GM19193 (cell line): ENCODE measurements around the gene C17orf100.

Experiments used
- POLR2A ChIP-seq: IDR thresholded peaks from 4 replicates; pipeline ENCODE4 v1.6.1; 2011; ENCODE audit not compliant: insufficient read depth, insufficient read length; ENCODE audit errors: extremely low read depth

Gene C17orf100

DNA sequence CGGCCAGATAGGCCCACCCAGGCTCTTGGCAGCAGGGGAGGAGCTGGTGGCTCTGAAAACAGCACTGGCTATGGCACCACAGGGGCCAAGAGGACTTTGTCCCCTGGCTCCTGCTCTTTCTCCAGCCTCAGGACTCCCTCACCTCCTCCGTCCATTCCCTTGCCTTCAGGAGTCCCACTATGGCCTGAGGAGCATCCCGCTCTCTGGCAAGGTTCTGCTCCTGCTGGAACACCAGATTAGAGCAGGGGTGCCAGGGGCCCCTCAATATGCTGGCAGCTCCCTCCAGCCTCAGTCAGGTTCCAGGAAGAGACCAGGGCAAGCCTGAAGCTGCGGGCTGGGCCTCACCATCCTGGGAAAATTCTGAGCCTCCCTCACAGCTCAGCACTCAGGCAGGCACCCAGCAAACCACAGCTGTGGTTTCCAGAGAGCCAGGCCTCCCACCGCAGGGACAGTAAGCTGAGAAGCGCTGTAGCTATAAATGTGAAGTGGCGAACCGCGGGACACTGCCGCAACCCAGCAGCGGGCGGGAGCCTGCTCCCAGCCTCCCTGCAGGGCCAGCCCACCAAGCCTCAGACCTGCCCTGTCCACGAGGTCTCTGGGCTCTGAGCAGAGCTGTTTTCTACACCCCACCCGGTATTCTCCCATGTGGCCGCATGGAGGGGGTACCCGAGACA, 25.7 kb downstream of the C17orf100 start:
- no peak for TF ChIP-seq POLR2A

DNA sequence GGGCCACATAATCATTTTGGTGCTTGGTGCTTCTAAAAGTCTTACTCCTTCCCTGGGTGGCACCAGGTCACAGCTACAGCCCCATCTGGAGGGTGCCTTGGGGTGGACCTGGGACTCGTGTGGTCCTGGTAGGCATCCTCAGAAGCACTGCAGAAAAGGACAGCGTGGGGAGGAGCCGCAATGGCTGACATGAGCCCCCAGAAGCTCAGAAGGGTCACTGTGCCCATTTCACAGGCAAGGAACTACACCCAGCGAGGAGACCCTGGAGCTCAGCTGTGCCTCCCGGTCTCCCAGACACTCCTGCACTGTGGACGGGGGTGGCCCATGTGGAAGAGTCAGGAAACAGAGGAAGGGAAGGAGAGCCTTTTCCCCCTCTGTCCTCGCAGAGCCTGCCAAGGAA, 26.4 kb downstream of the C17orf100 start:
- no peak for TF ChIP-seq POLR2A

DNA sequence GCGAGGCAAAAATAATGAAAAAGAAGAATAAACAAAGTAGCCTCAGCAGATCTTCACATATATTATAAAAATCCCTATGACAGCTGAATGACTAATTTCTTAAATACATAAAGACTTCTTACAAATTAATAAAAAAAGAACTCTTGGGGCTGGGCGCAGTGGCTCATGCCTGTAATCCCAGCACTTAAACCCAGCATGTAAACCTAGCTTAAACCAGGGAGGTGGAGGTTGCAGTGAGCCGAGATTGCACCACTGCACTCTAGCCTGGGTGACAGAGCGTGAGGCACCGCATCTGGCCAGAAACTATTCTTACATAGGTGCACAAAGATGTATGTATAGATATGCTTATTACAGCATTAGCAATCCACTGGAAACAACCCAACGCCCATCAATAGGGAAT, 27.7 kb downstream of the C17orf100 start:
- no peak for TF ChIP-seq POLR2A

DNA sequence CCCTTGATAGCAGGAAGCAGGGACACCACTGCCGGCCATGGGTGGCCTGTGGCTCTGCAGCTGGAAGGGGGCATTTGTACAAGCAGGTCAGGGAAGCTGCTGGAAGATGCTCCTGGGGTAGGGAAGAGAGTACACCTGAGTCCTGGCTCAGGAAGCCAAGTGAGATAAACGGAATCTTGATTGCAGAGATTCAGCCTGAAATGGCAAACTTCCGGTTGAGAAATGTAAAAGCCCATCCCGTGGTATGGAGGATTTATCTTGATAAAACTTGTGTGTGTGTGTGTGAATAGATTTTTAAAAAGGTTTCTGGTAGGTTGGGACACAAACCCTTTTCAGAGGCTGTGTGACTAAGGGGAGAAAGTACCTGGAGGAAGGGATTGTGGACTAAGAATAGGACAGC, 29.6 kb downstream of the C17orf100 start:
- no peak for TF ChIP-seq POLR2A

DNA sequence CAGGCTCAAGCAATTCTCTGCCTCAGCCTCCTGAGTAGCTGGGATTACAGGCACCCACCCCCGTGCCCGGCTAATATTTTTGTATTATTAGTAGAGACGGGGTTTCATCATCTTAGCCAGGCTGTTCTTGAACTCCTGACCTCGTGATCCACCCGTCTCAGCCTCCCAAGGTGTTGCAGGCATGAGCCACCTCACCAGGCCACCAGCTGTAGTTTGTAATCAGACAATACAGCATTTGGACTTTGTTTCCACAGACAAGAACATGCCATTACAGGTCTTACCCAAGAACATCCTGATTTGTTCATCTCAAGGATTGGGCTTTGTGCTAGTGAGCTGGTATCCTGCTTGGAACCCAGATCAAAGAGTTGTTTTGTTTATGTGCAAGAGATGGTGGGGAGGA, 30.1 kb downstream of the C17orf100 start:
- TF ChIP-seq POLR2A: no peak

DNA sequence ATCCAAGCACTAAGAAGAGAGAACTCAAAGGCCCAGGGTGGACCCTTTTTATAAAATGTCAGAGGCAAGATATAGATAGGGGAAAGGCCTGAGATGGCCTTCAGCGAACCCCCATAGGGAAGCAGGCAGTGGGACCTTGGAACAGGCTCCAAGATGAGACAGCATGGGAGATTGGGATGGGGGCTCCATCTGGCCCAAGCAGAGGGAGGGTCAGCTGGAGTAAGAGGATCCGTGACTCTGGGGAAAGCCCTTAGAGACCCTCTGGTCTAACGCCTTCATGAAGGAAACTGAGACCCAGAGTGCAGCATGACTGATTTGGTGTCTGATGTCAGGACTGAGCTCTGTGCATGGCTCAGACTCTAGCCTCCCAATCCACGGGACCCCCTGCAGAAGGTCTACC, 30.8 kb downstream of the C17orf100 start:
- no peak for TF ChIP-seq POLR2A

DNA sequence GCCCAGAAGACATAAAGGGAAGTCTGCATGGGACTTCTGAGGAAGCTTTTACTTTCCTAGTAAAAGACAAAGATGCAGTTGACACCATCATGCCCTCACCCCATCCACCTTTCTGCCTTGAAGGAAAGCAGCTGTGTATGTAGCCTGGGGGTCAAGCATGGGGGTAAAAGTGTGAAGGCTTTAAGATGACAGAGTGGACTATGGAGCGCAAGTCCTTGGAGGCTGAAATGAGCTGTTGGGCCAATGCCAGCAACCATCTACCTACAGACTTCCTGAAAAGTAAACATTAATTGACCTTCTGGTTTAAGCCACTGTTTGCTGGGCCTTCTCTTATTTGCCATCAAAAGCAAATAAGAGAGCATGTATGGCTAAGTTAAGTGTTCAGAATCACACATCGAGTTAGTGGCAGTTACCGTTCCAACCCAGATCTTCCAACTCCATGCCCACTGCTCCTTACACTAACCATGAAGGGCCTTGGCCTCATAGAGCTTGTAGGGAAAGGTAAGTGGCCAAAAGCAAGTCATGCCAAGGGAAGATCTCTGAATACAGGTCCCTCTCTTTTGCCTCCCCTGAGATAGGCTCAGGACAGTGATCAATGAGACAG, 31.6 kb downstream of the C17orf100 start:
- TF ChIP-seq POLR2A: no peak

DNA sequence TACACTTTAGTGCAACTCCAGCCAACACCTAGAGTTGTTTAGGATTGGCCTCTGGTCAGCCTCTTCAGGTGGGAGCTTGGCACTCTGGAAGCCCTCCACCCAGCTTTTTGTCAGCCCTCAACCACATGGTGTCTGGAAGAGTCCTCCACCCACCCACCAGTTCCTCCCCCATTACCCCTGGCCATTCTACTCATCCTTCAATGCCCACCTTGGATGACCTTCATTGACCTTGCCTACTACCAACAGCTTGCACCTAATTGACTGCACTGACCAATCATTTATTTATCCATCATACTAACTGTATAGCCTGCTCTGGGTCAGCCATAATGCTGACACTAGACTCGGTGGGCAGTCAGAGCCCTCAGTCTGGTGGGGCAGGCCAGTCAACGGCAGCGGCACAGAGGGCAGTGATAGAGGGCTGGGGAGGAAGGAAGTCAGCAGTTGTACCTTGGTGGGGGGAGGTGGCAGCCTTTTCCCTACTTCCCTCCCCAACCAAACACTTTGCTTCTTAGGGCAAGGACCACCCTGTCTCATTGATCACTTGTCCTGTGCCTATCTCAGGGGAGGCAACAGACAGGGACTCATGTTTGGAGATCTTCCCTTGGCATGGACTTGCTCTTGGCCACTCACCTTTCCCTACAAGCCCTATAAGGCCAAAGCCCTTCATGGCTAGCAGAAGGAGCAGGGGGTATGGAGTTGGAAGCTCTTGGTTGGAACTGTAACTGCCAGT, 32.3 kb downstream of the C17orf100 start:
- TF ChIP-seq POLR2A: no peak

DNA sequence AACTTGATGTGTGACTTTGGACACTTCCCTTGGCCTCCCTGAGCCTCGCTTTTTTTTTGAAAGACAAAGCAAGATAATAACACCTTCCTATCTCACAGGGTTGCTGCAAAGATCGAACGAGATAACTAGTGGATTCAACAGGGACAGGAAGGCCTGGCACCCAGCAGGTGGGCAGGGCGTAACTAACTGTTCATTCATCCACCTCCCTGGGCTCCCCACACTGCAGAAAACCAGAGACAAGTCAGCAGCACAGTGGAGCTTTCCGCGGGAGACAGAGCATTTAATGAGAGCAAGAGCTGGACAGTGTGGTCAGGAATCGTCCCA, 32.9 kb downstream of the C17orf100 start:
- no peak for TF ChIP-seq POLR2A

DNA sequence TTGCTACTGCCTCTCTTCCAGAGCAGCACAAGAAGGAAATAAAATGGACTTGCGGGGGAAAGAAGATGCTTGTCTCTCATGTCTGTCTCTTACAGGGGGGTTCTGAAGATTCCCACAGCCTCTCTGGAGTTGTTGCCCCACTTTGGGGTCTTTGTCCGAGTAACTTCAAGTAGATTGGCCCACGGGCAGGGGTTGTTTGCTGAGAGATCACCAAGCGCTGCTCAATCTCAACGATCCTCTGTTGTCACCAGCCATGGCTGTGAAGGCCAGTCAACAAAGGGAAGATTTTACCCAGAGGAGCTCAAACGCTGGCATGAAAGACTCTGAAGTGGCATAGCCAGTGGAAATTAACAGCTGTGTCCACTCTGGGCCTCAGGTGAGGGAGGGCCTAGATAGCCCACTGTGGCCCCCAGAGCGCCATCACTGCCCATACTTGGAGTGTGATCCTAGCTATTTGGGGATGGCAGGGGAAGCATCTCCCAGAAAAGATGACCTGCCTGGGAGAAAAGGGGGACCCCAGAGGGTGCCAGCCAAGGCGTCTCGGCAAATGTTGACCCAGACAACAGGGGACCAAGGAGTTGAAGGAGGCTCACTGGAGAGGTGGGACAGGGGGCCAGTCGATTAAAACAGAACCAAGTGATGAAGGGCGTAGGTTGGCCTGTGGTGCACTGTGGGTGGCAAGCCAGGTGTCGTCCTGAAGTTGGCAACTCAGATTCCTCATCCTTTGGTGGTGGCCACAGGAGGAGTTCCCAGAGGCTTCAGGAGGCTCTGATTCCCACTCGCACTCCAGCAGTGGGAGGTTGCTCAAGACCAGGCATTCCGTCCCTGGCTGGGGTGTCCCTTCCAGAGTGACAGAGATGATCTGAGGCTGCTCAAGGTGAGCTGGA, 33.6 kb downstream of the C17orf100 start:
- no peak for TF ChIP-seq POLR2A

DNA sequence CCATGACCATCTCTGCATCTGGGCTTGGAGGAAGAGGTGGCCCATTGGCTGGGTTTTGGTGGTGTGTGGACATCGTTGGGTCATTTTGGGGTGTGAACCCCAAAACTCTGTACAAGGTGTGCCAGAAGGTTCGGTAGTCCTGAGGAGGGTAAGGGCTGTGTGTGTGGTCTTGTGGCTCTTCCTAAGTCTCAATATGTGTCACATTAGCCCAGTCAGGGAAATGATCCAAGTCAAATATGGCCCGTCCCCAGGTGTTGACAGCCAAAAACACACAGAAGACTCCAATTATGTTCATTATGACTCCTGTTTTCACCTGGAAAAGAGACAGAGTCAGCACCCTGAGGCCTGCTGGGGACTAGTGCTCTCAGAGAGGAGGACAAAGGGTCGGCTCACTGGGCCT, 34.5 kb downstream of the C17orf100 start:
- TF ChIP-seq POLR2A: no peak

DNA sequence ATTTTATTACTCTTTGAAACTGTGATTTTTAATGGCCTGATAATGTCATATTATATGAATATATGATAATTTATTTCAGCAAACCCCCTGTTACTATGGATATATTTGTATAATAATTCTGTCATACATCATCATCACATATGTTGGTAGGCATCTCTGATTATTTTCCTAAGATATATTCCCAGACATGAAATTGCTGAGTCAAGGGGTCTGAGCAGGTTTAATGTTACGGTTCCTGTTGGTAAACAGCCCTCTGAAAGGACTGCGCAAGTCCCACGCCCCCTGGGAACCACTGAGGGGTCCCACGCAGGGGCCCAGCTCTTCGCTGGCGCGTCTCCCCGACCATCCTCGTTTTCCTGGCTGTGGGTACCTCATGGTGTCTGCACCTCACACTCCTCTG, 37.4 kb downstream of the C17orf100 start:
- TF ChIP-seq POLR2A: no peak

DNA sequence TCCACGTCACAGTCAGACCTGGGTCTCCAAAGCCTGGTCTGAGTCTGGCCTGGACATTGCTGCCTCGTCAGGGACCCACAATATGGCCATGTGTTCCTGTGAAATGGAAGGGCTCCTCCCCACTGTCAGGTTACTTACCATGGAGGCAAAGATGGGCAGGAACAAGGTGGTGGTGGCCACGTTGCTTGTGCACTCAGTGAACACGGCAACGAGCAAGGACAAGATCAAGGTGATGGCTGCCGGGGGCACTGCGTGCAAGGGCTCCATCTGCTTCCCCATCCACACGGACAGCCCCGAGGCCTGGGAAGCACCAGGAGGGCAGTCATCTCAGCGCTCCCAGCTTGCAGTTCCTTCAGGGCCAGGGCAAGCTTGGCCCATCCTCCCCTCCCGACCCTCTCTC, 39.1 kb downstream of the C17orf100 start:
- TF ChIP-seq POLR2A: no peak

DNA sequence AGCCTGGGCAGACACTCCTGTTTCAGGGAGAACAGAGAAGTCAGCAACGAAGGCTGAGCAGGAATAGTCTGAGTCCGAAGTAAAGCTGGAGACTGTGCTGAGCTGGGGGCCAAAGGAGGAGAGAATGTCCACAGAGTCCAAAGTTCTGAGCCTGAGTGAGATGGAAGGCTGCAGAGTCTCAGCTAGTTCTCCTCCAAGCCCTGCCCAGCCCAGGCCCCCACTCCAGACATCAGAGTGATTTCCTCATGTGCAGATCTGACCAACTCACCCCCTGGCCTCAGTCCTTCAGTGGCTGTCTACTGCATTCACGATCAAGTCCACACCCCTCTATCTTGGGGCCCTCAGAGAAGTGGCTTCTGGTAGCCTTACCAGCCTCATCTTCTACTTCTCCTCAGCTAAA, 40.0 kb downstream of the C17orf100 start:
- TF ChIP-seq POLR2A: no peak

DNA sequence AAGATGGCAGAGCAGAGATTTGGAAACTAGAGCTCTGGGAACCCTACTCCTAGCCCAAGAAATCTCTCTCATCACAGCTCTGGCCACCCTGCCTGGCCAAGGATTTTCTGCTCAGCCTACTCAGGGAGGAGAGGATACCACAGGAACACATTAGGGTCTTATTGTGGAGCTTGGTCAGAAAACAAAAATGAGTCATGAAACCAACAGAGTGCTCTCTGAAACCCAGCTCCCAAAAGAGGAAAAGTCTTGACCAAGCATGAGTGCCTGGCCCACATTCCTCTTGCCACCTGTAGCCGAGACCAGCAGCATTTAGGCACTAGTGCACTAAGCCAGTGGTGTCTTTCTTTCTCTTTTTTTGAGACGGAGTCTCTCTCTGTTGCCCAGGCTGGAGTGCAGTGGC, 43.5 kb downstream of the C17orf100 start:
- TF ChIP-seq POLR2A: no peak
